Ramos (cell line): ENCODE measurements around the gene FRG2B.
"Not testable (repeated sequence)": the region's sequence is repeated elsewhere in the genome, so short reads cannot be mapped to it uniquely, and the experiment has no call there.

ENCODE experiments used
- in situ Hi-C: fragments of 300-500 bp; cut with MboI; formaldehyde crosslinking; loops from one replicate; pipeline ENCODE4 v1.14.3; 2022; ENCODE audit warnings: low sequenced_read_pairs; ENCODE audit not compliant: unreplicated experiment

The FRG2B gene

DNA sequence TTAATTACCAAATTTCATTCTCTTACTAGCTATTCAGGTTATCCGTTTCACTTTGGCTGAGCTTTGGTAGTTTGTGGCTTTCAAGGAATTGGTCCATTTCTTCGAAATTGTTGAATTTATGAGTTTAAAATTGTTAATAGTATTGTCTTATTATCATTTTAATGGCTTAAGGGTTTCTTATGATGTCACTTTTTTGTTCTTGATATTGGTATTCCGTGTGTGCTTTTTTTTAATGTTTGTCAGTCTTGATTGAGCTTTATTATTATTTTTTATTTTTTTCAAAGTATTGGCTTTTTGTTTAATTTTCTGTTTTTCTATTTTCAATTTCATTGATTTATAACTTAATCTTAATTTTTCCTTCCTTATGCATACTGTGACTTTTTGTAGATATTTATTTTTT lies 25.9 kb downstream of the FRG2B start:
- in situ Hi-C loops = no loop called here

DNA sequence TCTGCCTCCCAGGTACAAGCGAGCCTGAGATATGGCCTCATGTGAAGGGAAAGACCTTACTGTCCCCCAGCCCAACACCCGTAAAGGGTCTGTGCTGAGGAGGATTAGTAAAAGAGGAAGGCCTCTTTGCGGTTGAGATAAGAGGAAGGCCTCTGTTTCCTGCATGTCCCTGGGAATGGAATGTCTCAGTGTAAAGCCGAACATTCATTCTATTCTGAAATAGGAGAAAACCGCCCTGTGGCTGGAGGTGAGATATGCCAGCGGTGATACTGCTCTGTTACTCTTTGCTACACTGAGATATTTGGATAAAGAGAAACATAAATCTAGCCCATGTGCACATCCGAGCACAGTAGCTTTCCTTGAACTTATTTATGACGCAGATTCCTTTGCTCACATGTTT lies 26.7 kb downstream of the FRG2B start:
- in situ Hi-C loops = not testable (repeated sequence)

DNA sequence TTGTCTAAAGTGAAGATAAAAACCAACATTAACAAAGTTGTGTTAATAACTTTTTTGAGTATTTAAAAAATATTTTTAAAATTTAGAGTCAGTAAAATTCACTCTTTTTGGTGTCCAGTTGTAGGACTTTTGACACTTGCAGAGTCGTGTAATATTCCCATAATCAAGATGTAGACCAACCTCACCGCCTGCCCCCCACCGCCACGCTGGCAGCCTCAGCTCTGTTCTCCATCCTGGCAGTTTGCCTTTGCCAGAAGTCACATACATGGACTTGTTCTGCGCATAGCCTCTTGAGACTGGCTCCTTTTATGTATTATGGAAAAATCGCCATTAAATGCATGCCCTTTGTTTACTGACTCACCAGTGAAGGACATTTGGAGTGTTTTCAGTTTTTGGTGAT lies 33.9 kb downstream of the FRG2B start:
- in situ Hi-C loops = no loop called here

DNA sequence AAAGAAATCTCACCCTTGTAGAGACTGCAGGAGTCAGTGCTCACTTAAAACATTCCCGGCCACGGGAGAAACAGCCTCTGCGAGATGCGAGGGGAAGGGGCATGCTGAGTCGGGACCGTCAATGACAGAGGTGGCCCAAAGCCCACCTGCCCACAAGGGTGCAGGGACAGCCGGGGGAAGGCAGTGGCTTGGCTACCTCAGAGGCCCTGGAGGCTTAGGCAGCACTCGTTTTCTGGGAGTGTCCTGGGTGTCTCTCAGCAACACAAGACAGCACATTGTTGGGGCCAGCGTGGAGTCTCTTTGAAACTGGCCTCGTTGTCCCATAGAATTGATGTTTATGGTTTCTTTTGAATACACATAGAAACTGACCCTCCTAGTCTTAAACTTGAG lies 35.6 kb downstream of the FRG2B start:
- in situ Hi-C loops = no loop called here

DNA sequence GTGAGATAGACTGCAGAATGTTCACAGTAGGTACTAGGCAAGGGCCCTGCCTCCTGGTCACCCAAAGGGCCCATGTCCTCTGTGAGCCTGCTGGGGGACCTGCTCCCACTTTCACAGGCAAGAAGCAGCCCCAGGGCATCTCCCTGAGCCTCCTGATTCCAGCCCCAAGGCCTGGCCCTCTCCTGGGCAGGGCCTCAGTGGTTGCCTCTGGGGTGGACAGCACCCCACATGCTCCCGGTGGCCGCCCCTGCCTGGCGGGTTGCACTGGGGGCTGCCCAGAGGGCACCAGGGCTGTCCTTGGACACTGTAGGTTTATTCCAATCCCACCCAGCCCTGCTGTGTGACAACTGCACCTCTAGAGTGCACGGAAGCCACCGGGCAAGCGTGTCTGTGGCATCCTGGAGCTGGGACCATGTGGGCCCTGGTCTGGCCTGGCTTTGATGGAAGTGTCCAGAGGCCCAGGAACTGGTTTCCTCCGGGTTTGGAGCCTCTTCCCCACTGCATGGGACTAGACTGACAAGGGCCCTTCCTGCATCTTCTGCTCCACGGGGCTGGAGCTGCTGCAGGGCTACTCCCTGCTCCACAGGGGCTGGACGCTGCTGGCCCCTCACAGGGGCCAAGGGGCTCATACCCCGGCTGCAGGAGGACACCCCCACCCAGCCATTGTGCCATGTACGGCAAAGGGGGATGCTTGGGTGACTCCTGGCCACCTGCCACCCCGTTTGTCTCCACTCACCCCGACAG lies 36.2 kb downstream of the FRG2B start:
- in situ Hi-C loops = no loop called here

DNA sequence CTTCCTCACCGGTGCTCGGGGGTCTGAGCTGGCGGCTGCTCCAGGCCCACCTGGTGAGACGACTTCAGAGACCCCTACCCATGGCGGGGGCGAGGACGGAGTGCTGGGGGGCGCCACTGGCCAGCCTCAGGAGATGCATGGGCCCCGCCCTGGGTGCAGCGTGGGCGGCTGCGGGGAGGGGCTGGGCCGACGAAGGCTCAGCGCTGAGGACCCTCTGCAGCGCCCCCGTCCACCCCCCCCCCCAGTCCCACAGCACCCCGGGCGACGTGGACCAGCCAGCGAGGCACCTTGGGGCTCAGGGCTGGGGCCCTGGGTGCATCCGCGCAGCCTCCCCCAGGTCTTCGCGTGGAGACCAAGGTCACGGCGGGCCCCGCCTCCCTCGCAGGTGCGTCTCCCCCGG lies 49.6 kb downstream of the FRG2B start:
- in situ Hi-C loops = not testable (repeated sequence)
